SK-N-SH (cell line): Measurements from ENCODE around the gene ELFN2. TPM values are rescaled to one million over a fixed set of nuclear protein-coding genes. Genes with fewer than 3 reads are reported as not detected.
A peak's percentile ranks its signal among the peaks of the same experiment; 100 is the strongest.

ENCODE experiments used
- CTCF ChIA-PET: fragments of 300-600, 350-600 bp; formaldehyde crosslinking; extraction: SDS; loops from one replicate; lab custom pipeline; 2021; lab: Yijun Ruan, JAX
- POLR2A ChIA-PET: fragments of 350-600 bp; sonication (Branson Sonifier 250); formaldehyde crosslinking; extraction: SDS; loops from one replicate; lab custom pipeline; 2020; ENCODE audit warnings: antibody characterized with exemption, inconsistent platforms; lab: Yijun Ruan, JAX
- DNase-seq: peaks from one replicate; pipeline ENCODE4 v3.0.0; 2012
- H2AFZ ChIP-seq: fragments of 200-600 bp; sonication (generic); 2 replicates; pipeline ENCODE4 v1.8.1; 2016; ENCODE audit warnings: antibody characterized with exemption, mild to moderate bottlenecking, low read depth
- H3F3A ChIP-seq: fragments of 200-600 bp; sonication (generic); replicated peaks from 2 replicates; pipeline ENCODE3; 2016; ENCODE audit warnings: antibody characterized with exemption, mild to moderate bottlenecking; ENCODE audit not compliant: insufficient read depth
- H3K27ac ChIP-seq, 2 experiments: fragments of 200-500 bp in 1 of 2; fragments of 200-600 bp in 1 of 2; sonication (Bioruptor generic) in 1 of 2; sonication (generic), shearing (Covaris generic) in 1 of 2; 2 replicates each; pipeline versions ENCODE4 v1.5.1 to v1.6.1; 2014 to 2016; ENCODE audit warnings: low read depth in 2 of 2, inconsistent platforms in 1 of 2, low read length in 1 of 2, mild to moderate bottlenecking in 1 of 2, mixed read lengths in 1 of 2
- H3K27me3 ChIP-seq: fragments of 200-600 bp; sonication (generic), shearing (Covaris generic); 2 replicates; pipeline ENCODE4 v1.6.1; 2016; ENCODE audit warnings: mixed run types; ENCODE audit not compliant: insufficient read depth
- H3K36me3 ChIP-seq, 2 experiments: fragments of 200-500 bp in 1 of 2; fragments of 200-600 bp in 1 of 2; sonication (Bioruptor generic) in 1 of 2; sonication (generic) in 1 of 2; replicated peaks in 1 of 2; 2 replicates each; pipeline versions ENCODE3 to v1.5.1; 2014 to 2016; ENCODE audit warnings: low read length in 1 of 2, mild to moderate bottlenecking in 1 of 2; ENCODE audit not compliant: insufficient read depth in 2 of 2, control insufficient read depth in 1 of 2
- H3K4me1 ChIP-seq, 2 experiments: fragments of 200-500 bp in 1 of 2; fragments of 200-600 bp in 1 of 2; sonication (Bioruptor generic) in 1 of 2; sonication (generic), shearing (Covaris generic) in 1 of 2; 2 replicates each; pipeline versions ENCODE4 v1.5.1 to v1.6.1; 2014 to 2016; ENCODE audit warnings: low read depth in 1 of 2, low read length in 1 of 2, mixed run types in 1 of 2; ENCODE audit not compliant: insufficient read depth in 2 of 2, control insufficient read depth in 1 of 2
- H3K4me2 ChIP-seq: fragments of 200-600 bp; sonication (generic), shearing (Covaris generic); 2 replicates; pipeline ENCODE4 v1.6.1; 2017; ENCODE audit warnings: mixed run types
- H3K4me3 ChIP-seq, 2 experiments: fragments of 200-500 bp in 1 of 2; fragments of 200-600 bp in 1 of 2; sonication (Bioruptor generic) in 1 of 2; sonication (generic), shearing (Covaris generic) in 1 of 2; 2 replicates each; pipeline versions ENCODE4 v1.5.1 to v1.8.1; 2014 to 2016; ENCODE audit warnings: low read depth in 2 of 2, inconsistent platforms in 1 of 2, low read length in 1 of 2, mild to moderate bottlenecking in 1 of 2, mixed read lengths in 1 of 2, moderate library complexity in 1 of 2
- H3K79me2 ChIP-seq: fragments of 200-600 bp; sonication (generic); 2 replicates; pipeline ENCODE4 v1.8.1; 2017; ENCODE audit warnings: mild to moderate bottlenecking; ENCODE audit not compliant: insufficient read depth
- H3K9ac ChIP-seq: fragments of 200-600 bp; sonication (generic); 2 replicates; pipeline ENCODE4 v1.6.1; 2017; ENCODE audit warnings: mixed run types
- H3K9me2 ChIP-seq: fragments of 200-600 bp; sonication (generic); 2 replicates; pipeline ENCODE4 v1.6.1; 2017; ENCODE audit warnings: mixed run types
- H3K9me3 ChIP-seq: fragments of 200-600 bp; sonication (generic); 2 replicates; pipeline ENCODE4 v1.6.1; 2017; ENCODE audit warnings: mixed run types, mild to moderate bottlenecking, moderate library complexity
- H4K20me1 ChIP-seq: fragments of 200-600 bp; sonication (generic); 2 replicates; pipeline ENCODE4 v1.6.1; 2017; ENCODE audit warnings: mild to moderate bottlenecking, mixed run types; ENCODE audit not compliant: insufficient read depth
- CHD2 ChIP-seq: fragments of 150-350 bp; IDR thresholded peaks from 2 replicates; pipeline ENCODE4 v1.6.1; 2018; ENCODE audit warnings: low read length; ENCODE audit not compliant: partially characterized antibody
- ELF1 ChIP-seq: IDR thresholded peaks from 2 replicates; pipeline ENCODE4 v1.4.0; 2012
- FOSL2 ChIP-seq: IDR thresholded peaks from 2 replicates; pipeline ENCODE4 v1.4.0; 2012; ENCODE audit warnings: low read depth, mild to moderate bottlenecking, moderate library complexity, borderline replicate concordance
- FOXJ3 ChIP-seq: sonication (generic); formaldehyde crosslinking; IDR thresholded peaks from 2 replicates; pipeline ENCODE4 v1.5.1; 2020; ENCODE audit warnings: mild to moderate bottlenecking, missing genetic modification reagents
- FOXM1 ChIP-seq: IDR thresholded peaks from 2 replicates; pipeline ENCODE4 v1.4.0; 2012; ENCODE audit warnings: low read depth, mild to moderate bottlenecking
- JUND ChIP-seq: IDR thresholded peaks from 2 replicates; pipeline ENCODE4 v1.4.0; 2012
- MXI1 ChIP-seq: IDR thresholded peaks from 2 replicates; pipeline ENCODE4 v1.6.1; 2012; ENCODE audit warnings: mild to moderate bottlenecking, low read depth, low read length, improper control_type of control experiment
- NRF1 ChIP-seq: IDR thresholded peaks from 2 replicates; pipeline ENCODE4 v1.6.1; 2012; ENCODE audit warnings: low read depth, mild to moderate bottlenecking, low read length
- POLR2AphosphoS5 ChIP-seq: IDR thresholded peaks from 2 replicates; pipeline ENCODE4 v1.6.1; 2012; ENCODE audit warnings: low read depth, low read length
- RAD21 ChIP-seq: IDR thresholded peaks from 2 replicates; pipeline ENCODE4 v1.6.1; 2012; ENCODE audit warnings: mild to moderate bottlenecking, low read length
- RCOR1 ChIP-seq: fragments of 150-350 bp; IDR thresholded peaks from 2 replicates; pipeline ENCODE4 v1.6.1; 2017; ENCODE audit warnings: antibody characterized with exemption, low read length
- RXRA ChIP-seq: IDR thresholded peaks from 2 replicates; pipeline ENCODE4 v1.4.0; 2012; ENCODE audit warnings: low read depth, mild to moderate bottlenecking, borderline replicate concordance
- SIN3A ChIP-seq: IDR thresholded peaks from 2 replicates; pipeline ENCODE4 v1.6.1; 2012; ENCODE audit warnings: low read depth, mild to moderate bottlenecking, low read length, moderate library complexity, borderline replicate concordance
- TAF1 ChIP-seq: IDR thresholded peaks from 2 replicates; pipeline ENCODE4 v1.6.1; 2012; ENCODE audit warnings: low read depth, mild to moderate bottlenecking, low read length, moderate library complexity, borderline replicate concordance
- TCF12 ChIP-seq: IDR thresholded peaks from 2 replicates; pipeline ENCODE4 v1.4.0; 2012
- WGBS: methylation state at CpG from one replicate; pipeline ENCODE4 v1.1.6; 2017; ENCODE audit warnings: low lambda C conversion rate; 5-methylcytosine and 5-hydroxymethylcytosine counted together
- polyA plus RNA-seq, 3 experiments: library from polyadenylated mRNA; depleted of rRNA; stranded (reverse); fragments of >200 nt; gene quantifications; 2 replicates each; pipeline ENCODE4 v1.2.3, GENCODE V29; 2012
- TF ChIP-seq, protein P1 (sequence below): fragments of 200-600 bp; sonication (generic); IDR thresholded peaks from 2 replicates; pipeline ENCODE4 v1.6.1; 2017; ENCODE audit warnings: antibody characterized with exemption, mild to moderate bottlenecking, moderate library complexity
- TF ChIP-seq, protein P2 (sequence below): IDR thresholded peaks from 2 replicates; pipeline ENCODE4; 2012

ELFN2 gene
- polyA plus RNA-seq, 1 of the 3 experiments (the other 2 are of a cell fraction): 2.8 TPM

DNA sequence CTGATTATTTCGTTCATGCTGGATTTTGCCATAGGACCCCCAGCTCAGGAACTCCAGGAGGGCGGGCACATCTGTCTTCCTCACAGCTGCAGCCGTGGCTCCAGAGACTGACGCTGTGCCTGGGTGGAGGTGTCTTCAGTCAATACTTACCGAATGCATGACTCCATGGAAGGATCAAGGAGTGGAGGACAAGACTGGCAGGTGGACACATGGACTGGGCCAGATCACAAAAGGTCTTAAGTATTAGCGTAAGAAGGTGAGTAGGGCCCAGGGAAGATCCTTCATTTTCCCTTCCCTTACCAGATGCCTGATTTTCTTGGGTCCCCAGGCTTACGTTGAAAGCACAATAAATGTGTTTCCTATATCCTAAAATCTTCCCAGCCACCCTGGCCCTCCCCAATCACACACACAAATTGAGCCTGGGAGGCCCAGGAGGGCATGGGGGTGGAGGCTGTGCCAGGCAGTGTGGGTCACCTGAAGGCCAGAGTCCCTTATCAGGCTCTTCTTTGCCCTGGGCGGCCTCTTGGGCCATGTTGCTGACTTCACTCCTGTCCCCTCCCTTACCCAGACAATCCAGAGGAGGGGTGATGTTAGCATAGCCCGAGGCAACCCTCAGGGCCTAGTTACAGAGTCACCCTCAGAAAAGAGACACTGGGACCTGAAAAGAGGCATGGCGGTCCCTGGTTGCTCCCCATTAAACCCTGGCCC, 88.6 kb downstream of the ELFN2 start (continued):
- TF ChIP-seq, protein P1, sequence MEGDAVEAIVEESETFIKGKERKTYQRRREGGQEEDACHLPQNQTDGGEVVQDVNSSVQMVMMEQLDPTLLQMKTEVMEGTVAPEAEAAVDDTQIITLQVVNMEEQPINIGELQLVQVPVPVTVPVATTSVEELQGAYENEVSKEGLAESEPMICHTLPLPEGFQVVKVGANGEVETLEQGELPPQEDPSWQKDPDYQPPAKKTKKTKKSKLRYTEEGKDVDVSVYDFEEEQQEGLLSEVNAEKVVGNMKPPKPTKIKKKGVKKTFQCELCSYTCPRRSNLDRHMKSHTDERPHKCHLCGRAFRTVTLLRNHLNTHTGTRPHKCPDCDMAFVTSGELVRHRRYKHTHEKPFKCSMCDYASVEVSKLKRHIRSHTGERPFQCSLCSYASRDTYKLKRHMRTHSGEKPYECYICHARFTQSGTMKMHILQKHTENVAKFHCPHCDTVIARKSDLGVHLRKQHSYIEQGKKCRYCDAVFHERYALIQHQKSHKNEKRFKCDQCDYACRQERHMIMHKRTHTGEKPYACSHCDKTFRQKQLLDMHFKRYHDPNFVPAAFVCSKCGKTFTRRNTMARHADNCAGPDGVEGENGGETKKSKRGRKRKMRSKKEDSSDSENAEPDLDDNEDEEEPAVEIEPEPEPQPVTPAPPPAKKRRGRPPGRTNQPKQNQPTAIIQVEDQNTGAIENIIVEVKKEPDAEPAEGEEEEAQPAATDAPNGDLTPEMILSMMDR: no peak
- TF ChIP-seq RXRA (no peak), TAF1 (no peak), SIN3A (no peak), RCOR1 (no peak), RAD21 (no peak), POLR2AphosphoS5 (no peak), CHD2 (no peak), FOXM1 (no peak), FOXJ3 (CRISPR knock-in tag) (no peak), JUND (no peak), MXI1 (no peak)

DNA sequence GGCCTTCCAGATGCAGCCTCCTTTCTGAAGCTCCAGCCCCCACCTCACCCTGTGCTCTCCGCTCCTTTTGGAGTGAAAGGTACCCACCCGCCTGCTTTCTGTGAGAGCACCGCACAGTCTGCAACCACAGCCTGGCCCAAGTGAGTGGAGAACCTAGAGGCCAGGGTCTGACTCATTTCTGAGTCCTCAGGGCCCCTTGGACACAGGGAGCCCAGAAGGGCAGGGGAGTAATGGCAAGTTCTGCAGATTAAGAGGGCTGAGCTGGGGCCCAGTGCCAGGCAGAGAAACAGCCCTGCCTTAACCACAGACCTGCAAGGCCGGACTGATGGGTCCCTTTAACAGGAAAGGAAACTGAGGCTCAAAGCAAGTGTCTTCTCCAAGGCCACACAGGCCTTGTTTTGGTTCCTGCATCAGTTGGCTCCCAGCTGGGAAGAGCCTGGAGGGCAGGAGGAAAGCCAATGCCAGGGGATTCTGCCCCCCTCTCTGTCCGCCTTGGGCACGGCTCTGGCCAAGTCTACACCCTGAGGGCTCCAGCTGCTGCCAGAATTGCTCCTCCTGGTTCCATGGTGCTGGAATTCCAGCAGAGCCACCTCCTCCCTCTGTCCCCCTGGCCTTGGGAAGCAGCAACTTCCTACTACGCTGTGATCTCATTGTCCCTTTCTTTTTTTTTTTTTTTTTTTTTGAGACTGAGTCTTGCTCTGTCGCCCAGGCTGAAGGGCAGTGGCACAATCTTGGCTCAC, 89.9 kb downstream of the ELFN2 start:
- Histone ChIP-seq H3K4me1 (peaks cover 5 to 10% of the 10 kb centered on the region in 2 experiments; a peak in 1 of 4 replicates), H3K9me2 (no peaks in the 10 kb centered on the region), H2AFZ (no peak overlapping the region), H3F3A (no peaks in the 10 kb centered on the region), H3K9me3 (no peaks in the 10 kb centered on the region), H3K79me2 (no peaks in the 10 kb centered on the region), H4K20me1 (no peaks in the 10 kb centered on the region), H3K4me2 (no peak overlapping the region), H3K27ac (no peak overlapping the region), H3K9ac (no peak overlapping the region), H3K27me3 (no peaks in the 10 kb centered on the region), H3K36me3 (no peaks in the 10 kb centered on the region), H3K4me3 (no peak overlapping the region)
- ChIA-PET CTCF (interaction anchor here (0.8 to 1.9 kb wide), 5 partner anchors 9 to 121 kb away, joined by 3 to 6 read pairs (median 4); no protein-coding TSS in a partner anchor), POLR2A (no interaction called here)
- TF ChIP-seq ELF1 (no peak), TAF1 (no peak), RAD21 (no peak), FOSL2 (peak; percentile 57), RXRA (no peak), RCOR1 (no peak), TCF12 (0 out of 2 replicates have a peak, but pooled peaks have one; percentile 24), SIN3A (no peak), NRF1 (no peak)
- TF ChIP-seq, protein P2, sequence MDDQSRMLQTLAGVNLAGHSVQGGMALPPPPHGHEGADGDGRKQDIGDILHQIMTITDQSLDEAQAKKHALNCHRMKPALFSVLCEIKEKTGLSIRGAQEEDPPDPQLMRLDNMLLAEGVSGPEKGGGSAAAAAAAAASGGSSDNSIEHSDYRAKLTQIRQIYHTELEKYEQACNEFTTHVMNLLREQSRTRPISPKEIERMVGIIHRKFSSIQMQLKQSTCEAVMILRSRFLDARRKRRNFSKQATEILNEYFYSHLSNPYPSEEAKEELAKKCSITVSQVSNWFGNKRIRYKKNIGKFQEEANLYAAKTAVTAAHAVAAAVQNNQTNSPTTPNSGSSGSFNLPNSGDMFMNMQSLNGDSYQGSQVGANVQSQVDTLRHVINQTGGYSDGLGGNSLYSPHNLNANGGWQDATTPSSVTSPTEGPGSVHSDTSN: no peak
- WGBS: 74% methylated on average over 6 of the region's 8 CpGs
- DNase-seq: no peak
